T-helper 9 cell (primary cell): ENCODE measurements around the gene GRIK4.
A peak's percentile ranks its signal among the peaks of the same experiment; 100 is the strongest.

Source experiments
- DNase-seq: peaks from one replicate; pipeline ENCODE4 v3.0.0-alpha.2; 2020

Gene GRIK4

GRCh38 chr11:120794748-120795147 is 283.2 kb downstream of the GRIK4 start:
- no peak for DNase-seq

GRCh38 chr11:120795185-120795584 is 283.6 kb downstream of the GRIK4 start:
- DNase-seq: no peak

- no peak for DNase-seq
Observed at GRCh38 chr11:120797143-120797542, 285.6 kb downstream of the GRIK4 start.

GRCh38 chr11:120798854-120799253 is 287.3 kb downstream of the GRIK4 start:
- no peak for DNase-seq

GRCh38 chr11:120800206-120800605 is 288.7 kb downstream of the GRIK4 start:
- no peak for DNase-seq

GRCh38 chr11:120801801-120802689 is 290.5 kb downstream of the GRIK4 start:
- peak; percentile 26 for DNase-seq

GRCh38 chr11:120805960-120806555 is 294.5 kb downstream of the GRIK4 start:
- DNase-seq: no peak

- DNase-seq: no peak
Observed at GRCh38 chr11:120807414-120808150, 296.0 kb downstream of the GRIK4 start.

GRCh38 chr11:120808616-120809050 is 297.1 kb downstream of the GRIK4 start:
- DNase-seq: no peak

- no peak for DNase-seq
Observed at GRCh38 chr11:120810251-120810650, 298.7 kb downstream of the GRIK4 start.

GRCh38 chr11:120811199-120811598 is 299.7 kb downstream of the GRIK4 start:
- no peak for DNase-seq

GRCh38 chr11:120811731-120812130 is 300.2 kb downstream of the GRIK4 start:
- no peak for DNase-seq

- no peak for DNase-seq
Observed at GRCh38 chr11:120814531-120815318, 303.2 kb downstream of the GRIK4 start.

GRCh38 chr11:120815319-120816100 is 304.0 kb downstream of the GRIK4 start:
- no peak for DNase-seq

GRCh38 chr11:120816176-120816575 is 304.6 kb downstream of the GRIK4 start:
- no peak for DNase-seq

- no peak for DNase-seq
Observed at GRCh38 chr11:120816711-120817110, 305.2 kb downstream of the GRIK4 start.

GRCh38 chr11:120817158-120817557 is 305.6 kb downstream of the GRIK4 start:
- DNase-seq: no peak

GRCh38 chr11:120818097-120818496 is 306.5 kb downstream of the GRIK4 start:
- DNase-seq: no peak

GRCh38 chr11:120819003-120819402 is 307.5 kb downstream of the GRIK4 start:
- DNase-seq: no peak

- no peak for DNase-seq
Observed at GRCh38 chr11:120819437-120820365, 308.2 kb downstream of the GRIK4 start.

- DNase-seq: no peak
Observed at GRCh38 chr11:120823159-120823558, 311.6 kb downstream of the GRIK4 start.
